GM10266 (cell line): ENCODE data around the gene PGBD5.

Experiments used
- DNase-seq: peaks from one replicate; pipeline ENCODE4 v3.0.0; 2012; ENCODE audit errors: extremely low spot score
- CTCF ChIP-seq: IDR thresholded peaks from 2 replicates; pipeline ENCODE4 v1.5.1; 2012; ENCODE audit warnings: mild to moderate bottlenecking, low read depth; ENCODE audit not compliant: control insufficient read depth, insufficient read depth; ENCODE audit errors: missing control alignments

PGBD5 gene

GRCh38 chr1:230382001-230382491 is 44.1 kb downstream of the PGBD5 start:
- DNase-seq = no peak
- TF ChIP-seq CTCF = no peak

- no peak for TF ChIP-seq CTCF
- no peak for DNase-seq
Measured at GRCh38 chr1:230381585-230381984, 44.5 kb downstream of the PGBD5 start.

GRCh38 chr1:230381049-230381467 is 45.1 kb downstream of the PGBD5 start:
- no peak for TF ChIP-seq CTCF
- DNase-seq = no peak

DNA sequence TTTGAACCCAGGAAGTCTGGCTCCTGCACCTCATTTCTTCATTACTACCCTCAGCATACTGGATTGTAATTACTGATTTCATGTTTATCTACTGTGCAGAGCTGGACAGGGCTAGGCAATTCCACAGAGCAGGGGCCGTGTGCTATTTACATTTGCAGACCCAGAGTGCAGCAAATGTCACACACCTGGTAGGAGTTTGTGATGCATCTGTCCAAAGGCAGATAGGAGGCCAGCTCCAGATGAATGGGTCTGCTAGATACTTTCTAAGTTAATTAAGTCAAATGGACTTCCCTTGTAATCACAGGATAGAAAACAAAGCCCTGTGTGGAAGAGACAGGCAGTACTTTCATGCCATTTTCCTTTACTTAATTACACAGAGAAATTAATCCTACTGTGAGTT is 46.2 kb downstream of the PGBD5 start:
- DNase-seq = no peak
- no peak for TF ChIP-seq CTCF

DNA sequence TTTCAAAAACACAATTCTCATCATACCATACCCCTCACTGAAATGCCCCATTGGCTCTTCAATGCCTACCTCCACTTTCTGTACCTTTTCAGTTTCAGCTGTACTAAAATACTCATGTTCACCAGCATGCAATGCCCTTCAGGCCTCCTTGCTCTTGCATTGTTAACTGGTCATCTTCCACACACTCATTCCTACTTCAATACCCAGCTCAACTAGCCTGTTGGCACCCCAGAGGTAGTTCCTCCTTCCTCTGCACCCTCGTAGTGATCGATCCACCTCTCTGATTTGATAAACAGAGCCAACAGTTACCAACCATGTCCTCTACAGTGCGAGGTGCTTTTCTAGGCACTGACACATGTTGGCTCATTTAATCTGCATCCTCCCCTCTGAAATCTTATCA is 46.7 kb downstream of the PGBD5 start:
- DNase-seq = no peak
- no peak for TF ChIP-seq CTCF

GRCh38 chr1:230377851-230378250 is 48.3 kb downstream of the PGBD5 start:
- DNase-seq = no peak
- TF ChIP-seq CTCF = no peak

DNA sequence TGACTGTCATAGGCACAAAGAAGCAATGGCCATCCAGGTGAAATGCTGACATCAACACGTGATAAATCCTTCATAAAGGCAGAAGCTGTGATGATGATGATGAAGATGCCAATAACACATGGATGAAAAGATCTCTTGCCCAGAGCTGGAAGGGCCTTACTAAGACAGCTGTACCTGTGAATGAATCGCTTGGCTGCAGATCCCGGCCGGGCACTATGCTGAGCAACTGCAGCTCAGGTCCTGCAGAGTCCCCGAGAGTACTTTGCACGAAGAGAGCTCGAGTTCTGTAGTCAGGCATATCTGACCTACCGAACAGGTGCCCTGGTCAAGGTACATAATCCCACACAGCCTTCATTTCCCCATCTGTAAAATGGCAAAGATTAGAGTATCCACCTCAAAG is 48.8 kb downstream of the PGBD5 start:
- DNase-seq = no peak
- no peak for TF ChIP-seq CTCF
